Measurements from ENCODE around the gene EIPR1.

DNA sequence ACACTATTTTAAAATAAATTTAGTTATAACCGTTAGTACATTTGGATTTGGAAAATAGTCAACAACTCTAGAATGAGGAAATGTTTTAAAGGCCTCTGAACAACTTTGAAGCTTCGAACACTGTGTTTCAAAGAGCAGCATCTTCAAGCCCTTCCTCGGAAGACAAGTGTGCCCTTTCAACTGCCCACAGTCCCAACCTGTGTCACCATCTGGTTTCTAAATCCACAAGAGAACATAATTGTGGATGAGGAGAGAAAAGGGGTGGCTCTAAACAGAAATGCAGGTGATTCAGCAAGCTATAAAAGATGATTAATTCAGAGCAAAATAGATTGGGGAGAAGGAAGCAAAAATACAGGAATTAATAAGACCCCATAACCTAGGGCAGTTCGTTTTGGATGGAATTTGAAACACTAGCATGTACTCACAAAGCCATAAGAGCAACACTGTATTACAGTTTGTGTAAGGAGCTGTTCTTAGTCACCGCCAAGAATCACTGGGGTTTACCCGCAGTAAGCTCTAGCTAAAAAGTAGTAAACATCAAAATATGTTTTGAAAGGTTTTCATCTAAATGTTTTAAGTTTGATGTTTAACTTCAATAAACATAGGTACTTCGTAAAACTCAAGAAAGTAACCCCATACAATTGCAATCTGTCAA is 160.7 kb downstream of the EIPR1 start:
- TF ChIP-seq, protein P1, sequence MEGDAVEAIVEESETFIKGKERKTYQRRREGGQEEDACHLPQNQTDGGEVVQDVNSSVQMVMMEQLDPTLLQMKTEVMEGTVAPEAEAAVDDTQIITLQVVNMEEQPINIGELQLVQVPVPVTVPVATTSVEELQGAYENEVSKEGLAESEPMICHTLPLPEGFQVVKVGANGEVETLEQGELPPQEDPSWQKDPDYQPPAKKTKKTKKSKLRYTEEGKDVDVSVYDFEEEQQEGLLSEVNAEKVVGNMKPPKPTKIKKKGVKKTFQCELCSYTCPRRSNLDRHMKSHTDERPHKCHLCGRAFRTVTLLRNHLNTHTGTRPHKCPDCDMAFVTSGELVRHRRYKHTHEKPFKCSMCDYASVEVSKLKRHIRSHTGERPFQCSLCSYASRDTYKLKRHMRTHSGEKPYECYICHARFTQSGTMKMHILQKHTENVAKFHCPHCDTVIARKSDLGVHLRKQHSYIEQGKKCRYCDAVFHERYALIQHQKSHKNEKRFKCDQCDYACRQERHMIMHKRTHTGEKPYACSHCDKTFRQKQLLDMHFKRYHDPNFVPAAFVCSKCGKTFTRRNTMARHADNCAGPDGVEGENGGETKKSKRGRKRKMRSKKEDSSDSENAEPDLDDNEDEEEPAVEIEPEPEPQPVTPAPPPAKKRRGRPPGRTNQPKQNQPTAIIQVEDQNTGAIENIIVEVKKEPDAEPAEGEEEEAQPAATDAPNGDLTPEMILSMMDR (optimal IDR thresholded peaks at IDR 0.05 in 1 of 3, IDR thresholded peaks at IDR 0.05 in 1 of 3, conservative IDR thresholded peaks at IDR 0.05 in 1 of 3; ENCODE audit: extremely low read depth in 1 of 3, insufficient read depth in 2 of 3, low read length in 3 of 3): no peak
- no peak for TF ChIP-seq EZH2 (IDR thresholded peaks at IDR 0.05; ENCODE audit: low read length)
